ENCODE data around the gene MTCP1.

MTCP1 gene

DNA sequence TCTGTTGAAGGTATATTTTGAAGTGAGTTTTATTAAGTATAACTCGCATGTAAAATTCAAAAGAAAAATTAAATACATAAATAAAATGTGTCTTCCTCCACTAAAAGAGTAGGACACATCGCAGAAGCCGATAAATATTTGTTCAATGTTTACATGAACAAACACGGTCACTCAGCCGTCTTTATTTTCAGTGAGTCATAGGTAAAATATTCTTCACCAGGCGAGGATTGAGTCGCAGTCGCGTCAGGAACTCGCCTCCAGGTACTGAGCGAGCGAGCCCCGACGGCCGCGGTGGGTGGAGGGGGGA, 44.6 kb downstream of the MTCP1 start:
- Histone ChIP-seq H3K27ac (peak overlapping the region; percentile 97), H3K36me3 (no peaks in the 10 kb centered on the region), H3K4me3 (ENCODE audit: low read depth, low read length) (peak overlapping the region; percentile 98), H3K27me3 (ENCODE audit: insufficient read depth, low read depth, severe bottlenecking) (no peaks in the 10 kb centered on the region), H3K9me3 (ENCODE audit: severe bottlenecking) (no peaks in the 10 kb centered on the region)
- TF ChIP-seq CTCF (IDR thresholded peaks at IDR 0.05; ENCODE audit: low read depth, low read length): no peak
- DNase-seq: no peak

- no peak overlapping the region for H3K4me3 ChIP-seq (ENCODE audit: low read depth, low read length)
- no peaks in the 10 kb centered on the region for H3K36me3 ChIP-seq
- no peaks in the 10 kb centered on the region for H3K9me3 ChIP-seq (ENCODE audit: severe bottlenecking)
- no peaks in the 10 kb centered on the region for H3K27me3 ChIP-seq (ENCODE audit: insufficient read depth, low read depth, severe bottlenecking)
- TF ChIP-seq CTCF (IDR thresholded peaks at IDR 0.05; ENCODE audit: low read depth, low read length): no peak
- no peak overlapping the region for H3K27ac ChIP-seq
- no peak for DNase-seq
These were observed 46.8 kb downstream of the MTCP1 start for GRCh38 chrX:155023907-155024833.

- no peak within 1 kb of the TSS for H3K4me3 ChIP-seq (ENCODE audit: low read depth, low read length)
- no peak within 1 kb of the TSS for H3K27ac ChIP-seq
- H3K9me3 ChIP-seq (ENCODE audit: severe bottlenecking): no peaks in the 10 kb centered on the region
- no peak for DNase-seq
- no peak for TF ChIP-seq CTCF (IDR thresholded peaks at IDR 0.05; ENCODE audit: low read depth, low read length)
- no peaks in the 10 kb centered on the region for H3K27me3 ChIP-seq (ENCODE audit: insufficient read depth, low read depth, severe bottlenecking)
- H3K36me3 ChIP-seq: no peaks in the 10 kb centered on the region
These were observed 48.4 kb downstream of the MTCP1 start, which contains the start of gene F8 for GRCh38 chrX:155022585-155022984. F8 (minus strand) TSS chrX:155022723; CDS start chrX:155022552, 171 bp downstream.

DNA sequence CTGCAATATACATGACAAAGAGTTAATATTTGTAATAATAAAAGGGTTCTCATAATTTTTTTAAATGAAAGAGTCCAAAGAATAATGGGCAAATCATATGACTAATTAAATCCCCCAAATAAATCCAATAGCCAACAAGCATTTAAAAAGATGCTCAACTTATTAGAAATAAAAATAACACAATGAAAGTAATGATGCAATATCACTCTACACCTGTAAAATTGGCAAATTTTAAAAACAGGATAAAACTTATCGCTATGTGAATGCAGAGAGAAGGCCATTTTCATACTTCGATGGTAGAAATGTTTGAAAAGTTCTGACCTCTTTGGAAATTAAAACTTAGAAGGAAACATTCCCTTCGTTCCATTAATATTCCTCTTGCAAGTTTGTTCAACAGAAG, 50.3 kb downstream of the MTCP1 start:
- DNase-seq: no peak
- TF ChIP-seq CTCF (IDR thresholded peaks at IDR 0.05; ENCODE audit: low read depth, low read length): no peak
- H3K36me3 ChIP-seq: no peaks in the 10 kb centered on the region
- no peaks in the 10 kb centered on the region for H3K9me3 ChIP-seq (ENCODE audit: severe bottlenecking)
- H3K4me3 ChIP-seq (ENCODE audit: low read depth, low read length): no peak overlapping the region
- H3K27me3 ChIP-seq (ENCODE audit: insufficient read depth, low read depth, severe bottlenecking): no peaks in the 10 kb centered on the region
- no peak overlapping the region for H3K27ac ChIP-seq
